ENCODE measurements around the gene AKAP7. TPM values are rescaled to one million over a fixed set of nuclear protein-coding genes. Genes with fewer than 3 reads are reported as not detected.
"Not testable (repeated sequence)": the region's sequence is repeated elsewhere in the genome, so short reads cannot be mapped to it uniquely, and the experiment has no call there.

AKAP7 gene
- polyA plus RNA-seq (ENCODE audit: low read depth in 6 of 6) = 10 to 100 TPM in 3 of 6 donors, 1 to 10 TPM in 3; 6.9 to 33.8 (median 10.5) TPM

- peak; percentile 80 to 83 for ATAC-seq (ENCODE audit: low read depth in 2 of 2)
- peak within 1 kb of the TSS; percentile 86 to 99 (median 98) for H3K4me3 Mint-ChIP-seq
- DNase-seq = peak; percentile 63
- no peaks in the 10 kb centered on the region for H3K36me3 Mint-ChIP-seq
- H3K27ac Mint-ChIP-seq = peak within 1 kb of the TSS; percentile 92 to 98 (median 97)
- no peaks in the 10 kb centered on the region for H3K9me3 Mint-ChIP-seq
- peaks cover 17 to 30% (median 20%) of the 10 kb centered on the region in 3 donors for H3K4me1 Mint-ChIP-seq
- H3K27me3 Mint-ChIP-seq = no peaks in the 10 kb centered on the region
Observed at GRCh38 chr6:131135244-131136020, at the start of gene AKAP7. Gene AKAP7, plus strand, starts transcription at chr6:131135467. Its CDS starts 297 bp downstream, at chr6:131135764.

- Mint-ChIP-seq H3K4me3 (peak overlapping the region in 7 of 8 donors; percentile 4 to 78 (median 71)), H3K27ac (peak overlapping the region in 3 of 6 donors; percentile 46 to 50 (median 49)), H3K4me1 (peaks cover 16 to 21% (median 21%) of the 10 kb centered on the region in 3 donors), H3K36me3 (peaks cover 9 to 20% of the 10 kb centered on the region in 2 donors), H3K9me3 (peaks cover 9 to 38% (median 32%) of the 10 kb centered on the region in 7 donors)
- not testable (repeated sequence) for ATAC-seq (ENCODE audit: low read depth in 2 of 2); H3K27me3 Mint-ChIP-seq
- peak; percentile 49 for DNase-seq
Observed at GRCh38 chr6:131090339-131090738, 44.9 kb upstream of the AKAP7 start.

- Mint-ChIP-seq H3K9me3 (peaks cover 9 to 32% (median 24%) of the 10 kb centered on the region in 7 donors), H3K4me1 (peaks cover 16 to 21% (median 21%) of the 10 kb centered on the region in 3 donors), H3K36me3 (peaks cover 0 to 12% of the 10 kb centered on the region in 2 donors)
- not testable (repeated sequence) for ATAC-seq (ENCODE audit: low read depth in 2 of 2); H3K27ac Mint-ChIP-seq; H3K4me3 Mint-ChIP-seq; DNase-seq; H3K27me3 Mint-ChIP-seq
Observed at GRCh38 chr6:131091944-131092343, 43.3 kb upstream of the AKAP7 start.

- peaks cover 9 to 24% (median 18%) of the 10 kb centered on the region in 7 donors for H3K9me3 Mint-ChIP-seq
- DNase-seq (no peak), ATAC-seq (ENCODE audit: low read depth in 2 of 2) (no peak)
- no peaks in the 10 kb centered on the region for H3K27me3 Mint-ChIP-seq
- no peak overlapping the region for H3K27ac Mint-ChIP-seq
- H3K36me3 Mint-ChIP-seq = peaks cover 0 to 12% of the 10 kb centered on the region in 2 donors
- H3K4me1 Mint-ChIP-seq = peaks cover 16 to 21% (median 21%) of the 10 kb centered on the region in 3 donors
- no peak overlapping the region for H3K4me3 Mint-ChIP-seq
Observed at GRCh38 chr6:131093334-131093733, 41.9 kb upstream of the AKAP7 start.

- Mint-ChIP-seq H3K36me3 (peaks cover 0 to 12% of the 10 kb centered on the region in 2 donors), H3K27me3 (no peaks in the 10 kb centered on the region), H3K4me3 (no peak overlapping the region), H3K27ac (no peak overlapping the region), H3K9me3 (peaks cover 9 to 29% (median 18%) of the 10 kb centered on the region in 7 donors), H3K4me1 (no peaks in the 10 kb centered on the region)
- ATAC-seq (ENCODE audit: low read depth in 2 of 2) (no peak), DNase-seq (no peak)
Observed at GRCh38 chr6:131096786-131097185, 38.5 kb upstream of the AKAP7 start.

- ATAC-seq (ENCODE audit: low read depth in 2 of 2) (no peak), DNase-seq (no peak)
- Mint-ChIP-seq H3K4me1 (no peaks in the 10 kb centered on the region), H3K9me3 (peaks cover 0 to 6% (median 2%) of the 10 kb centered on the region in 7 donors), H3K36me3 (no peaks in the 10 kb centered on the region), H3K27ac (no peak overlapping the region), H3K27me3 (no peaks in the 10 kb centered on the region), H3K4me3 (no peak overlapping the region)
Observed at GRCh38 chr6:131101911-131102680, 33.2 kb upstream of the AKAP7 start.

GRCh38 chr6:131103296-131103695, 32.0 kb upstream of the AKAP7 start:
- DNase-seq (no peak), ATAC-seq (ENCODE audit: low read depth in 2 of 2) (no peak)
- Mint-ChIP-seq H3K9me3 (peaks cover 0 to 6% (median 2%) of the 10 kb centered on the region in 7 donors), H3K4me1 (peaks cover 5 to 11% (median 6%) of the 10 kb centered on the region in 3 donors), H3K27ac (no peak overlapping the region), H3K36me3 (no peaks in the 10 kb centered on the region), H3K27me3 (no peaks in the 10 kb centered on the region), H3K4me3 (no peak overlapping the region)

GRCh38 chr6:131103901-131104300, 31.4 kb upstream of the AKAP7 start:
- H3K9me3 Mint-ChIP-seq = peaks cover 0 to 6% (median 0%) of the 10 kb centered on the region in 7 donors
- peak overlapping the region in 2 of 6 donors; percentile 40 to 77 for H3K27ac Mint-ChIP-seq
- H3K4me3 Mint-ChIP-seq = no peak overlapping the region
- no peaks in the 10 kb centered on the region for H3K36me3 Mint-ChIP-seq
- ATAC-seq (ENCODE audit: low read depth in 2 of 2) (no peak), DNase-seq (no peak)
- H3K4me1 Mint-ChIP-seq = peaks cover 9 to 17% (median 12%) of the 10 kb centered on the region in 3 donors
- no peaks in the 10 kb centered on the region for H3K27me3 Mint-ChIP-seq

GRCh38 chr6:131107151-131107550, 28.1 kb upstream of the AKAP7 start:
- ATAC-seq (ENCODE audit: low read depth in 2 of 2) = no peak
- H3K4me3 Mint-ChIP-seq = peak overlapping the region in 2 of 8 donors; percentile 9 to 10
- H3K4me1 Mint-ChIP-seq = peaks cover 15 to 25% (median 19%) of the 10 kb centered on the region in 3 donors
- H3K36me3 Mint-ChIP-seq = no peaks in the 10 kb centered on the region
- no peaks in the 10 kb centered on the region for H3K9me3 Mint-ChIP-seq
- H3K27ac Mint-ChIP-seq = no peak overlapping the region
- H3K27me3 Mint-ChIP-seq = no peaks in the 10 kb centered on the region
- no peak for DNase-seq

GRCh38 chr6:131112249-131112648, 23.0 kb upstream of the AKAP7 start:
- Mint-ChIP-seq H3K9me3 (no peaks in the 10 kb centered on the region), H3K27me3 (no peaks in the 10 kb centered on the region), H3K4me3 (no peak overlapping the region), H3K36me3 (no peaks in the 10 kb centered on the region), H3K27ac (peak overlapping the region in 2 of 6 donors; percentile 53 to 62), H3K4me1 (peaks cover 15 to 30% (median 19%) of the 10 kb centered on the region in 3 donors)
- no peak for DNase-seq
- no peak for ATAC-seq (ENCODE audit: low read depth in 2 of 2)

GRCh38 chr6:131115651-131116050, 19.6 kb upstream of the AKAP7 start:
- no peak overlapping the region for H3K4me3 Mint-ChIP-seq
- H3K9me3 Mint-ChIP-seq = no peaks in the 10 kb centered on the region
- DNase-seq = no peak
- no peak for ATAC-seq (ENCODE audit: low read depth in 2 of 2)
- H3K27ac Mint-ChIP-seq = peak overlapping the region in 1 of 6 donors; percentile 49
- peaks cover 9 to 18% (median 10%) of the 10 kb centered on the region in 3 donors for H3K4me1 Mint-ChIP-seq
- H3K36me3 Mint-ChIP-seq = no peaks in the 10 kb centered on the region
- no peaks in the 10 kb centered on the region for H3K27me3 Mint-ChIP-seq

GRCh38 chr6:131116321-131116720, 18.9 kb upstream of the AKAP7 start:
- H3K4me3 Mint-ChIP-seq = no peak overlapping the region
- DNase-seq = no peak
- H3K9me3 Mint-ChIP-seq = no peaks in the 10 kb centered on the region
- no peak overlapping the region for H3K27ac Mint-ChIP-seq
- no peaks in the 10 kb centered on the region for H3K36me3 Mint-ChIP-seq
- H3K4me1 Mint-ChIP-seq = peaks cover 9 to 18% (median 10%) of the 10 kb centered on the region in 3 donors
- ATAC-seq (ENCODE audit: low read depth in 2 of 2) = no peak
- no peaks in the 10 kb centered on the region for H3K27me3 Mint-ChIP-seq

GRCh38 chr6:131116755-131117360, 18.4 kb upstream of the AKAP7 start:
- DNase-seq (peak; percentile 38), ATAC-seq (ENCODE audit: low read depth in 2 of 2) (peak in 1 of 2 donors; percentile 32)
- Mint-ChIP-seq H3K4me3 (no peak overlapping the region), H3K4me1 (peaks cover 9 to 18% (median 10%) of the 10 kb centered on the region in 3 donors), H3K27ac (peak overlapping the region in 2 of 6 donors; percentile 38 to 45), H3K36me3 (no peaks in the 10 kb centered on the region), H3K9me3 (no peaks in the 10 kb centered on the region), H3K27me3 (no peaks in the 10 kb centered on the region)
